H1 (cell line): Measurements from ENCODE around the gene LRG1.

Source experiments
- EZH2 ChIP-seq: fragments of 200-600 bp; sonication (generic); IDR thresholded peaks from 2 replicates; pipeline ENCODE4 v1.7.1; 2012; ENCODE audit warnings: low read depth, mild to moderate bottlenecking, moderate library complexity, low read length, inconsistent platforms; ENCODE audit not compliant: severe bottlenecking
- POLR2A ChIP-seq, 2 experiments: IDR thresholded peaks; 1 replicate in 1 of 2; 2 replicates in 1 of 2; pipeline ENCODE4 v1.6.1; 2011; ENCODE audit warnings: low read depth in 2 of 2, low read length in 2 of 2, mild to moderate bottlenecking in 2 of 2; ENCODE audit errors: control extremely low read depth in 1 of 2
- TAF1 ChIP-seq: IDR thresholded peaks from 2 replicates; pipeline ENCODE4 v1.6.1; 2011; ENCODE audit warnings: mild to moderate bottlenecking, low read depth, low read length

DNA sequence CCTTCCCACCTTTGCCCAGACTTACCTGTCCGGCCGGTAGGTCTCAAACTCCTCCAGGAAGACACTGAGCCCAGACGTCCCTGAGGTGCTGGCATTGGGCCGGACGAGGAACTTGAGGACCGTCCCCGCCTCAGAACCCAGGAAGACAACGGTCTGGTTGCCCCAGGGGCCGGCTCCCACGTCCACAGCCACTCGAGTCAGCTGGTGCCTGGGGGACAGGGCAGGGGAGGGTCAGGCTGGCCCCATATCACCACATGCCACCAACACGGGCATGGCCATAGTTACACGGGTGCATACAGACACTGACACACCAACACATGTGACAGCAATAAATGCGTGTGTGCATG, 8.4 kb upstream of the LRG1 start:
- no peak for TF ChIP-seq TAF1
- no peak for TF ChIP-seq EZH2
- no peak for TF ChIP-seq POLR2A (IDR thresholded peaks at IDR 0.05; ENCODE audit: control extremely low read depth in 1 of 2, low read depth in 2 of 2, low read length in 2 of 2)
